Kasumi-1 (cell line): ENCODE data around the gene AADAC.

Experiments used
- DNase-seq, 2 experiments: peaks; one replicate each; lab custom pipeline; 2025; lab: John Stamatoyannopoulos, UW

The AADAC gene

DNA sequence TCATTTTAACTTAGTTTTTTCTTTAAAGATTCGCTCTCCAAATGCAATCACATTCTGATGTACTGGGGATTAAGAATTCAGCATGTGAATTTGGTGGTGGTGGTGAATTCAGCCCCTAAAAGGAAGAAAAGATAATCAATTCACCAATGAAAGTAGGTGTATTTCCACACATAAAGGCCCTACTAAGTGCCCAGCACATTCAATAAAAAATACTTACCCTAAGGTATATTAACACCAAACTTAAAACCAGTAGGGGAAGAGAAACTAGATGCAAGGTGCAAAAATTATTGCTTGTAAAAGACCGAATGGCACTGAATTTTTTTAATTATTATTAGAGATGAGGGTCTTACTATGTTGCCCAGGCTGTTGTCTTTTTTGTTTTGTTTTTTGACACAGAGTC, 42.7 kb downstream of the AADAC start:
- no peak for DNase-seq

DNA sequence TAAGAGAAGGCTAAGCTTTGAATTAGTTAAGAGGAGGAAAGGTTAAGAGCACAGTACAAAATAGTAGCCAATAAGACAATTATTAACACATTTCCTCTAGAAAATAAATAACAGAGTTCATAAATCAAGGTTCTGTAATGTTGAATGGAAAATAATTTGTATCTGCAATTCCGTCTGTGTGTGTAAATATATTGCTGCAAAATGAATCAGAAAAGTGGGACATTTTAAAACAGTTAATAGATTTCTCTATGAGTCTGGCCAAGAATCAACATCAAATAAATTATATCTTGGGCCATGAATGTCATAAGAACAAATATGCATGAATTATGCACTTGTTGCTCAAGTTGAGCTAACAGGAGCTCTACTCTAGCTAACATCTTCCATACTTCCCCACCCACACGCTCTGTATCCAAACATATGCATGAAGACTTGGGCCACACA, 45.3 kb downstream of the AADAC start:
- DNase-seq: no peak

- DNase-seq: no peak
Observed at GRCh38 chr3:151859905-151860304, 46.0 kb downstream of the AADAC start.

DNA sequence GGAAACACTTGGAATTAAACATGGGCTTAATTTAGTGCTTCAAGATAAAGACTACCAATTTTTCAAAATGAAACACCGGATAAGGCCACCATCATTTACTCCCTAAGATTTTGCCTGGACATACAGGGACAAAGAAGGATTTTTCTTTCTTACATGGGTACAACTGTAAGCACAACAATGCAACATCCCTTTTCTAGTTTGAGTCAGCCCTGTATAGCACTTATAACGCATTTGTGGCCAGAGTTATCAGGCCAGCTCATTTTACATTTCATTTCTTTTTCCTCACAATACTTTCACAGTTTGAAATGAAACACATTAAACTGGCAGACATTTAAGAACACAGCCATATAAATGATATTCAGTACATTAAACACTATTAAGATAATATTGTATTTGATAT, 49.7 kb downstream of the AADAC start:
- no peak for DNase-seq

GRCh38 chr3:151864423-151865101, 50.6 kb downstream of the AADAC start:
- DNase-seq: no peak

DNA sequence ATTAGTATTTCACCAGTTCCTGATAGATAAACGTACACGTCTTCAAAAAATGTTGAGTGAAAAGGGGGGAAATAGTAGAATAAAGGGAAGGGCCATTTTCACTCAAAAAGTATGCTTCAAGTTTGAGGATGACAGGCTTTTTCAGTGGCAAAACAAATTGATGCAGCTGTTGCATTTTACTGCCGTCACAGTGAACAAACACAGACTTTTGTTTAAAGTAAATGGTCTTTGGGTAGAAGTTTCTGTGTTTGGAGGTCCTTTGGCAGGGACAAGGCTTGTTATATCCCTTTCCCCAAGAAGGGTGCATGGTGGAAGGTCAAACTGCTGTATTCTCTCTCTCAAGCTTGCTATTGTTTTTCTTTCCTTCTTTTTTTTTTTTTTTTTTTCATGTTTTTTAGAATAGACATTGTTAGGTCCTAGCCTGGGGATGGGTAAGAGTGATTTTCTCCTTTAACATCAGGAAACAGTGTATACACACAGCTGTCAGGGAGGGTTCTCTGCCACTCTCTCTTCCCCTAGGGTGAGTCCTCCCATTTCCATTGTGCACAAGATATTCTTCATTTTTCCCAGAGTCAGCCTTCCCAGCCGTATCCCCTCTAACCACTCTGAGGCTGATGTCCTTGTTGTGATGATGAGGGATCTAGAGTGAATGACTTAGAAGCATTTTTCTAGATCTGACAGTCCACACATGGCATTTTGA, 52.9 kb downstream of the AADAC start:
- no peak for DNase-seq

DNA sequence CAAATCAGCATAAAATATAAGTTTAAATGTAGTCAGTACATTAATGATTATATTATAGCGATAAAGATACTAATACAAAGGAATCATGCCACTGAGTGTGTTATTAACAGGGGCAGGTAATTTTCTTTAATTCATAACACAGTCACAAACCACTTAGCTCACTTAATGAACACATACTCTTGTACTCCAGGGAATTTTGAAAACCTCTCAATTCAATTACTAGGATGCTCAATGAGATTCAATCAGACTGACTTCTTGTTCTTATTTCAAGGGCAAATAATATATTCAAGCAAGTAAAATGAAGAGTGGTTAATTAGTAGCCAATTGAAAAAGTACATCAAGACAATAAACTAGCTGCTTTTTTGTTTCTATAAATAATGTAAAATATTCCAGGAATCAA, 53.8 kb downstream of the AADAC start:
- no peak for DNase-seq

DNA sequence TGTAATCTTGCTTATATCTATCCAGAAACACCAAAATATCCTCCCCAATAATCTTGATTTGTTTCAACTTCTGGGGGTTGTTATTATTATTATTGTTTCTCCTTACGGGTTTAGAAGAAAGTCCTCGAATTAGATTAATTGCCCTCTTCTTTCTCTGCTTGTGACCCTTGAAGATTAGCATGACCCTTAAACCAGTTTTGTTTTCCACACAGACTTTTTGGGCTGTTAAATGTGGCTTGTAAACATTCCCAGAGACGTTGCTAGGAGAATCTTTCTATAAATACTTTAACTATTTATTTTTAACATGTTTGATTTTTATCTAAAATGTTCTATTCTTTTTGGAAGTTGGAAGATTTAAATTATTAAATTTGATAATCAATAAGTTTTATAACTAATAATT, 55.3 kb downstream of the AADAC start:
- no peak for DNase-seq

DNA sequence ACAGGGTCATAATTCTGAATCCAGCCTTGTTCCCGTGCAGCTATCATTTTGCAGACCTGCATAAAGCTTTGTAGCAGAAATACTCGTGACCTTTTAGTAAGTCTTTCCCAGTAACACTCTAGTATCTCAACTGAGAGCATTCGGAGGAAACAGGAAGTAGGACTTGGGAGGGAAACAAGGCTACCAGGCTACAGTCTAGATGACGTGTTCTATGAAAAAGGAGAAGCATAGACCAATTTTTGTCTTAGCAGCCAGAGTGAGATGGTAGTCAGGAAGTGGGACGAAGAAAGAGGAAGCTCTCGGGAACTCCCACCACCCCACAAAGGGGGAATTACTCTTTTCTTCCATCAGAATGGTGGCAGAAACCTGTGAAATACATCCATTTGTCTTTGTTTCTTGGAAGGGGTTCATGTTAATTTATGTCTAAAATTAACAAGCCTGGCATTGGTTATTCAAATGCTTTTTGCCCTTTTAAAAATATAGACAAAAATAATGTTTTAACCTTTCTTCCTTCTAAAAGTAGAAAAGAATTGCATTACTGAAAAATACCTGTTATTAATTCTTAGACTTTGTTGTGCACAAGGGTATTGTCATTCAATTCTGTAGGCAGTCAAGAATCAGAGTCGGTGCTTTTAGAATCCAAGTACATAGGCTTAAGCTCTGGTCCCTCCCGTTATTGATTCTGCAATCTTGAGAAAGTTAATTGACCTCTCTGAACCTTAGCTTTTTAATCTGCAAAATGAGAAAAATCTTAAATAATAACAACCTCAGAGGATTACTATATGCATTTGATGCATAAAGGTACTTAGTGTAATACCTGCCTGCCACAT, 57.9 kb downstream of the AADAC start:
- peak; percentile 100 for DNase-seq

DNA sequence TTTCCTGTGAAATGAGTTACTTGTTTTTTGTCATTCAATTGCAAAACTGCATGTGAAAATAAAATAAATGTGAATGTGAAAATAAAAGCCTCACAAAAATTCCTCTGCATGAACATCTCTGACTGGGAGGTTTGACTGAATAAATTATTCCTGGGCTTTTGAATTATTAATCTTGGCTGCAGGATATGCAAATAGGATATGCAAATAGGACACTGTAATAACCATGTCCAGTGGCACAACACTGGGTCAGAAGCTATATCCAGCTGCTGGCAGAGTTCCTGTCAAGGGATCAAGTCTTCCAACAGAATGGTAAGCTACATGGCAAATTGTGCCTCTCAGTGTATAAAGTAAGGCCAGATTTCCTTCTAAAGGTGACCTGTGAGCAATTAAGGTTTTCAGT, 59.5 kb downstream of the AADAC start, which contains the start of gene SUCNR1:
SUCNR1 (plus strand) TSS at position 246 of the 400 bp plus-strand sequence. CDS start 6,250 bp downstream, outside the sequence.
- no peak for DNase-seq

DNA sequence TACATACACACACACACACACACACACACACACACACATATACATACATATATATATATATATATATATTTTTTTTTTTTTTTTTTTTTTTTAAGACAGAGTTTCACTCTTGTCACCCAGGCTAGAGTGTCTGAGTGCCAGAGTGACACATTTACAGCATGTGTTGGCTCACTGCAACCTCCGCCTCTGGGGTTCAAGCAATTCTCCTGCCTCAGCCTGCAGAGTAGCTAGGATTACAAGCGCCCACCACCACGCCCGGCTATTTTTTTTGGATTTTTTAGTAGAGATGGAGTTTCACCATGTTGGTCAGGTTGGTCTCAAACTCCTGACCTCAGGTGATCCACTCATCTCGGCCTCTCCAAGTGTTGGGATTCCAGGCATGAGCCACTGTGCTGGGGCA, 60.2 kb downstream of the AADAC start:
- peak in 1 of 2 experiments; percentile 22 for DNase-seq

DNA sequence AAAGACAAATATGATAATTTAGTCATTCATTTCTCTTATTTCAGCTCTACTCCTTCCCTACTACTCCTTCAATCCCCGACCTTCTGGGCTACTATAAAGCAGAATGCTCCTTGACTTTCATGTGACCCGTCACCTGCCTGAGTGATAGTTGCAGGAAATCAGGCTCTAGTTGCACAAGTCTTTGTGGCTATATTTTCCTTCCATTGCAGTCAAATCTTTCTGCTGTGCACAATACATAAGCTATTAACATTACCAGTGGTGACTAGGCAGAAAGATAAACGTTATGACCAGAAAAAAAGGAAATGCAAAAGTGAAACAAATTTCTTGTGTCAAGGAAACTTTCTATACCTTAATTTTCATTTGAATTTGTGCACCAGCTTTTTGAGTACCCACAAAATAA, 61.8 kb downstream of the AADAC start:
- peak; percentile 79 to 85 for DNase-seq

- DNase-seq: no peak
Observed at GRCh38 chr3:151877269-151877668, 63.4 kb downstream of the AADAC start.
